Esophagus squamous epithelium (tissue), 5 donors: ENCODE measurements around the gene EFCAB6. TPM values are rescaled to one million over a fixed set of nuclear protein-coding genes. Genes with fewer than 3 reads are reported as not detected.

Source experiments
- DNase-seq: peaks from one replicate; lab custom pipeline; 2025; lab: John Stamatoyannopoulos, UW
- H3K27ac ChIP-seq, 4 donors: fragments of 200-600 bp; sonication (generic); one replicate each; pipeline ENCODE4 v1.5.1; 2016 to 2019; ENCODE audit warnings: mild to moderate bottlenecking in 1 of 4
- H3K27me3 ChIP-seq, 4 donors: fragments of 200-600 bp; sonication (generic); 1 replicate in 3 of 4; 2 replicates in 1 of 4; pipeline versions ENCODE4 v1.5.1 to v1.6.0; 2017 to 2021; ENCODE audit warnings: antibody characterized with exemption in 1 of 4
- H3K36me3 ChIP-seq, 3 donors: fragments of 200-600 bp; sonication (generic); one replicate each; pipeline ENCODE4 v1.5.1; 2016 to 2019
- H3K4me1 ChIP-seq, 3 donors: fragments of 200-600 bp; sonication (generic); one replicate each; pipeline ENCODE4 v1.5.1; 2017 to 2019
- H3K4me3 ChIP-seq, 4 donors: fragments of 200-600 bp; sonication (generic); 1 replicate in 3 of 4; 2 replicates in 1 of 4; pipeline ENCODE4 v1.5.1; 2016 to 2019; ENCODE audit warnings: mild to moderate bottlenecking in 2 of 4, moderate library complexity in 1 of 4
- H3K9me3 ChIP-seq, 3 donors: fragments of 200-600 bp; sonication (generic); one replicate each; pipeline ENCODE4 v1.5.1; 2016 to 2019
- POLR2A ChIP-seq, 4 donors: fragments of 450-650 bp; IDR thresholded peaks; one replicate each; pipeline ENCODE4 v1.6.1; 2017; ENCODE audit warnings: antibody characterized with exemption in 4 of 4, mild to moderate bottlenecking in 4 of 4, moderate library complexity in 3 of 4
- WGBS, 2 donors: methylation state at CpG; one replicate each; pipeline ENCODE4 v1.1.5; 2018; 5-methylcytosine and 5-hydroxymethylcytosine counted together
- intact Hi-C: fragments of 100-400 bp; cut with DNase I; formaldehyde crosslinking; loops from one replicate; pipeline ENCODE4 v1.15.0; 2022
- total RNA-seq, 4 donors: library from RNA; depleted of rRNA; stranded (reverse); fragments of >200 nt; gene quantifications; one replicate each; pipeline ENCODE4 v1.1.0, GENCODE V29; 2016
- TF ChIP-seq, protein P1 (sequence below), 6 experiments: fragments of 450-650 bp in 4 of 6; fragments of 200-600 bp in 2 of 6; sonication (generic) in 2 of 6; IDR thresholded peaks; one replicate each; pipeline ENCODE4 v1.5.1; 2016 to 2019; ENCODE audit warnings: antibody characterized with exemption in 6 of 6, mild to moderate bottlenecking in 4 of 6, moderate library complexity in 4 of 6
- donor health status: DM: yes; HTN: yes; CAD: no.

The EFCAB6 gene
- total RNA-seq, 4 donors from 2014 or later, result 0.22 to 1.5 (median 0.90) TPM

DNA sequence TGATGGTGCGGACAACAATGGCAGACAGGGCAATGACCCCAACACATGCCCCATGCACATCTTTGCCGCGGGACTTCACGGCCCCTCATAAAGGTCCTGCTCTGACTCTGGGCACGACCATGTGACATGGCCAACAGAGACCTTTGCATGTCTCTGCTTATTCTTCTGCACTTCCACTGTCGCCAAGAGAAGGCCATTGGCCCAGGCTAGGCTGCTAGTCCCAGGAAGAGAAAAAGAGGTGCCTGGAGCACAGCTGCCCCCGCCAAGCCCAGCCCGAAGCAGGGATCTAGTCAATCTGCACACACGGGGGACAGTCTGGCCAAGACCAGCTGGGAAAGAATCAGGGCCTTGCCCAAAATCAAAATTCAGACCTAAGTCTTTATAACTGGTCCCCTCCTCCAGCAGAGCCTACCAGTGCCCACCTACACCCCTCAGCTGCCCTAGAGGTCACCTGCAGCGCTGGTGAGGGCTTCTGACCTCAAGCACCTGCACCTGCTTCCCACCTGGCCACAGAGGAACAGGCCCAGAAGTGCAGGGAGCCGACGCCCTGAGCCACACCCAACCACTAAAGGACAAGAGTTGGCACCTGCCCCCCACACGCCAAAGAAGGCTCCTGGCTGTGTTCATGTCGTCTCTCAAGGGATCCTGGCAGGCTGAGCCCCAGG lies 42.1 kb upstream of the EFCAB6 start:
- intact Hi-C loops, result no loop called here
- Histone ChIP-seq H3K4me1 (no peaks in the 10 kb centered on the region), H3K4me3 (no peak overlapping the region), H3K27me3 (peaks cover 0 to 85% (median 0%) of the 10 kb centered on the region in 4 donors), H3K27ac (no peak overlapping the region), H3K36me3 (no peaks in the 10 kb centered on the region), H3K9me3 (peaks cover 0 to 4% (median 0%) of the 10 kb centered on the region in 3 donors)
- 80% methylated on average over 4 of the region's 14 CpGs for WGBS, 2 donors
- no peak for DNase-seq
- TF ChIP-seq POLR2A (IDR thresholded peaks at IDR 0.05), result no peak
- TF ChIP-seq, protein P1, sequence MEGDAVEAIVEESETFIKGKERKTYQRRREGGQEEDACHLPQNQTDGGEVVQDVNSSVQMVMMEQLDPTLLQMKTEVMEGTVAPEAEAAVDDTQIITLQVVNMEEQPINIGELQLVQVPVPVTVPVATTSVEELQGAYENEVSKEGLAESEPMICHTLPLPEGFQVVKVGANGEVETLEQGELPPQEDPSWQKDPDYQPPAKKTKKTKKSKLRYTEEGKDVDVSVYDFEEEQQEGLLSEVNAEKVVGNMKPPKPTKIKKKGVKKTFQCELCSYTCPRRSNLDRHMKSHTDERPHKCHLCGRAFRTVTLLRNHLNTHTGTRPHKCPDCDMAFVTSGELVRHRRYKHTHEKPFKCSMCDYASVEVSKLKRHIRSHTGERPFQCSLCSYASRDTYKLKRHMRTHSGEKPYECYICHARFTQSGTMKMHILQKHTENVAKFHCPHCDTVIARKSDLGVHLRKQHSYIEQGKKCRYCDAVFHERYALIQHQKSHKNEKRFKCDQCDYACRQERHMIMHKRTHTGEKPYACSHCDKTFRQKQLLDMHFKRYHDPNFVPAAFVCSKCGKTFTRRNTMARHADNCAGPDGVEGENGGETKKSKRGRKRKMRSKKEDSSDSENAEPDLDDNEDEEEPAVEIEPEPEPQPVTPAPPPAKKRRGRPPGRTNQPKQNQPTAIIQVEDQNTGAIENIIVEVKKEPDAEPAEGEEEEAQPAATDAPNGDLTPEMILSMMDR (IDR thresholded peaks at IDR 0.05), result no peak

- intact Hi-C loops, result no loop called here
- peaks cover 0 to 4% (median 0%) of the 10 kb centered on the region in 3 donors for H3K9me3 ChIP-seq
- H3K27me3 ChIP-seq, result peaks cover 0 to 85% (median 0%) of the 10 kb centered on the region in 4 donors
- H3K27ac ChIP-seq, result no peak overlapping the region
- H3K4me1 ChIP-seq, result no peaks in the 10 kb centered on the region
- H3K36me3 ChIP-seq, result no peaks in the 10 kb centered on the region
- no peak for TF ChIP-seq POLR2A (IDR thresholded peaks at IDR 0.05)
- TF ChIP-seq, protein P1 (IDR thresholded peaks at IDR 0.05), result no peak
- H3K4me3 ChIP-seq, result no peak overlapping the region
- DNase-seq, result no peak
- whole genome bisulfite sequencing, 2 donors, result 56 to 62% methylated on average over 3 to 4 of the region's 10 CpGs
These were observed 41.3 kb upstream of the EFCAB6 start for GRCh38 chr22:43853328-43853931.

DNA sequence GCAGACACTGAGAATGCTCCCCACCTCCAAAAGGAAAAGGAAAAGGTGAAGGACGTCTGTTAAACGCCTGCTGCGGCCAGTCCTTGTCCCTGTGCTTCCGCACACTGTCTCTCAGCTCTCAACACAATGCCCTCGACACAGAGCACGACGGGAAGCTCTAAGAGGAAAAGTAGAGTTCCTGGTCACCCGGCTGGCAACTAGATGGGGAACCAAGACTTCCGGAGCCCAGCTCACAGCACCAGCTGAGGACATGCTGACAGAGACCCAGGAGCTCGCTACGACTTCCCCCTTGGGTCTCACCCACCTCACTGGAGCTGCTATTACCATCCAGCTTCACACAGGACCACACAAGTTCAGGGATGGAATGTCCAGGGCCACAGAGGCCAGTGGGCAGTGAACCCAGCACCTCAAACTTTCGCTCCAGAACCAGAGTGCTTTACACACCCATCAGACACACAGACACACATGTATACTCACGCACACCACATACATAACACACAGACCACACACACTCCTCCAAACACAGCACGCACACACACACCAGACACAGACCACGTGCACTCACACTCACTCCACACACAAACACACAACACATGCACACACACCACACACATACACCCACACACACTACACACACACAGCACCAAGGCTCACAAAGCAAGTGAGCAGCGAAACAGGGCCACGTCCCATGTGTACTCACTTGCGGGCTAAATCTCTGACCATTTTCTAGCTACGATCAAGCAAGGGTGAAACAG lies 40.6 kb upstream of the EFCAB6 start:
- DNase-seq, result no peak
- intact Hi-C loops, result no loop called here
- H3K36me3 ChIP-seq, result no peaks in the 10 kb centered on the region
- no peak for TF ChIP-seq POLR2A (IDR thresholded peaks at IDR 0.05)
- TF ChIP-seq, protein P1 (IDR thresholded peaks at IDR 0.05), result no peak
- WGBS, 2 donors, result 74 to 76% methylated on average over 8 to 12 of the region's 19 CpGs
- no peaks in the 10 kb centered on the region for H3K4me1 ChIP-seq
- H3K9me3 ChIP-seq, result peaks cover 0 to 4% (median 0%) of the 10 kb centered on the region in 3 donors
- H3K27me3 ChIP-seq, result peaks cover 0 to 87% (median 0%) of the 10 kb centered on the region in 4 donors
- no peak overlapping the region for H3K4me3 ChIP-seq
- no peak overlapping the region for H3K27ac ChIP-seq

- Histone ChIP-seq H3K27me3 (peaks cover 0 to 91% (median 0%) of the 10 kb centered on the region in 4 donors), H3K36me3 (no peaks in the 10 kb centered on the region), H3K4me1 (no peaks in the 10 kb centered on the region), H3K27ac (no peak overlapping the region), H3K9me3 (peaks cover 0 to 4% (median 0%) of the 10 kb centered on the region in 3 donors), H3K4me3 (no peak overlapping the region)
- intact Hi-C loops, result no loop called here
- TF ChIP-seq, protein P1 (IDR thresholded peaks at IDR 0.05), result no peak
- no peak for TF ChIP-seq POLR2A (IDR thresholded peaks at IDR 0.05)
- no peak for DNase-seq
- 36 to 43% methylated on average over 3 of the region's 3 CpGs for WGBS, 2 donors
These were observed 39.8 kb upstream of the EFCAB6 start for GRCh38 chr22:43851979-43852307.
